Measurements from ENCODE around the gene COLQ. TPM values are rescaled to one million over a fixed set of nuclear protein-coding genes. Genes with fewer than 3 reads are reported as not detected.

The COLQ gene
- total RNA-seq, 1 donor from 2014 or later: 0.13 TPM

DNA sequence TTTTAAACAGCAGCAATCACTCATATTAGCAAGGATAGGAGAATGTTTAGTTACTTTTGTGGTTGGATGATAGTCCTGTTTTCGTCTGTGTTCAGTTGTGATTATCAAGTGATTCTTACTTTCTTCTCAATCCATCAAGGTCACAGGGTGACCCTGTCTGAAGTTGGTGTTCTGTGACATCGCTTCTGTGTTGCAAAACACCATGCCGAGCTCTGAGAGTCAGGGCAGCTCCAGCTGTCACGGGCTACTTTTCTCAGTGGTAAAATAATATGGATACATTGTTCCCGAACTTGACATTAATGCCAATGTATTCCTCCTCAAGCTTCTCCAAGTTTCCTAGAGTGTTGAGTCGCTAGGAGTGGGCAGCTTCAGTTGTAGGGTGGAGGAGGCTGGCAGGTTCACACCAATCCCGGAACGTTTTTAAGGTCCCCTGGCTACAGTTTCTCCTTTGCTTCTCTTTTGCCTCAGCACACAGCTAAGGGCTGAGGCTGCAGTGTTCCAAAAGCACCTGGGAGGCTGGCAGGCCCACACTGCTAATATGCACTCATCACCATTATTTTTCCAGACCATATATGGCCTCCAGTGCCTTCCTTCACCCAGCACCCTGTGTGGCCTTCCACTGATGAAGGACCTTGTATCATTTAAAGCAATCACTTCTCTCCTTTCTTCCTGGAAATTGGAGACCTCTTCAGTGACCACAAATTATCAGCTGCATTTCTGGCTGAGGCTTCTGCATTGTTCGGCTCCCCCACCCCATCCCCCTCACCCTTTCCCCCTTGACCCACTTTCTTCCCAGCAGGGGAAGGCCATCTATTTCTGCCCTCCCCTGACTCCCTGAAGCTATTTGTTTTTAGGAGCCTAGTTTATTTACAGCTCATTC, 25.8 kb downstream of the COLQ start:
- TF ChIP-seq, protein P1, sequence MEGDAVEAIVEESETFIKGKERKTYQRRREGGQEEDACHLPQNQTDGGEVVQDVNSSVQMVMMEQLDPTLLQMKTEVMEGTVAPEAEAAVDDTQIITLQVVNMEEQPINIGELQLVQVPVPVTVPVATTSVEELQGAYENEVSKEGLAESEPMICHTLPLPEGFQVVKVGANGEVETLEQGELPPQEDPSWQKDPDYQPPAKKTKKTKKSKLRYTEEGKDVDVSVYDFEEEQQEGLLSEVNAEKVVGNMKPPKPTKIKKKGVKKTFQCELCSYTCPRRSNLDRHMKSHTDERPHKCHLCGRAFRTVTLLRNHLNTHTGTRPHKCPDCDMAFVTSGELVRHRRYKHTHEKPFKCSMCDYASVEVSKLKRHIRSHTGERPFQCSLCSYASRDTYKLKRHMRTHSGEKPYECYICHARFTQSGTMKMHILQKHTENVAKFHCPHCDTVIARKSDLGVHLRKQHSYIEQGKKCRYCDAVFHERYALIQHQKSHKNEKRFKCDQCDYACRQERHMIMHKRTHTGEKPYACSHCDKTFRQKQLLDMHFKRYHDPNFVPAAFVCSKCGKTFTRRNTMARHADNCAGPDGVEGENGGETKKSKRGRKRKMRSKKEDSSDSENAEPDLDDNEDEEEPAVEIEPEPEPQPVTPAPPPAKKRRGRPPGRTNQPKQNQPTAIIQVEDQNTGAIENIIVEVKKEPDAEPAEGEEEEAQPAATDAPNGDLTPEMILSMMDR (IDR thresholded peaks at IDR 0.05; ENCODE audit: insufficient read depth, low read length, poor library complexity, severe bottlenecking): no peak
- Histone ChIP-seq H3K4me3 (ENCODE audit: low read depth, low read length) (no peak overlapping the region), H3K36me3 (ENCODE audit: control insufficient read depth, insufficient read depth, low read length) (no peaks in the 10 kb centered on the region), H3K27me3 (ENCODE audit: control insufficient read depth, insufficient read depth, low read length) (no peaks in the 10 kb centered on the region)
- no peak for DNase-seq (ENCODE audit: low read depth)

DNA sequence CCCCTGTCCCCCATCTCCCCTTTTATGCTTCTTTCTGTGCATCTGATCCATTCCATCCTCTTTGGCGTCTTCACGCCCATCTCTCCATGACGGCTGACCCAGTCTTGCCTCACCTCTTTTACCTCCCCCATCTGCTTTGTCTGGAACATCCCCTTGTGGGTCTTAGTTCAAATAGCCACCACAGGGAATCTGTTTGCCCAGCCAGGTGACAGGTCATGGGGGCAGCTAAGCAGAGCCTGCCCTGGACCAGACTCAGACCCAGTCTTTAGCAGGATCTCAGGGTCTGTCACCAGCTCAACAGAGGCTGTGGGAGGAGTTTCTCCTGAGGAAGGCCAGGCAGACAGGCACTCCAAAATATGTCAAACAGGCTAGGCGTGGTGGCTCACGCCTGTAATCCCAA, 28.1 kb downstream of the COLQ start:
- H3K4me3 ChIP-seq (ENCODE audit: low read depth, low read length): no peak overlapping the region
- no peak for DNase-seq (ENCODE audit: low read depth)
- TF ChIP-seq, protein P1 (IDR thresholded peaks at IDR 0.05; ENCODE audit: insufficient read depth, low read length, poor library complexity, severe bottlenecking): no peak
- H3K36me3 ChIP-seq (ENCODE audit: control insufficient read depth, insufficient read depth, low read length): no peaks in the 10 kb centered on the region
- no peaks in the 10 kb centered on the region for H3K27me3 ChIP-seq (ENCODE audit: control insufficient read depth, insufficient read depth, low read length)

DNA sequence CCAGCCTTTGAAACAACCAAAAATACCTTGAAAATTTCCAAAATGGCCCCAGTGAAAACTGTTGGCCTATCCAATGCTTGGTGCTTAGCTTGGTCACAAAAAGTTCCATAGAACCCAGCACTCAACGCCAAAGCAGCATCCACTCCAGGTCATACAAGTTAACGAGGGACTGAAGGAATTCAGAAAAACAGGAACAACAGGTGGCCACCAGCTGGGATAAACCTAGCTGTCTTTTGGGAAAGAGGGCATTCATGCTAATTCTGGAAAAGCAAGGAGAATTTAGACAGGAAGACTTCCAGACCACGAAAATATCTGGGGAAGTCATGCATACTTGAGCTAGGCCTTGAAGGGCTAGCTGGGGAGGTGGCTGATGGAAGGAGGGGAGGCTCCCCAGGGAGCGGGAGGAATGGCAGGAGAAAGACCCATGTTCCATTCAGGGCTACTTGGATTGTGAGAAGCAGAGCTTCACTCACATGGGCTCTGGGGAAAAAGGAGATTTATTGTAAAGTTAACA, 28.6 kb downstream of the COLQ start:
- Histone ChIP-seq H3K4me3 (ENCODE audit: low read depth, low read length) (no peak overlapping the region), H3K27me3 (ENCODE audit: control insufficient read depth, insufficient read depth, low read length) (no peaks in the 10 kb centered on the region), H3K36me3 (ENCODE audit: control insufficient read depth, insufficient read depth, low read length) (no peaks in the 10 kb centered on the region)
- no peak for DNase-seq (ENCODE audit: low read depth)
- TF ChIP-seq, protein P1 (IDR thresholded peaks at IDR 0.05; ENCODE audit: insufficient read depth, low read length, poor library complexity, severe bottlenecking): no peak

DNA sequence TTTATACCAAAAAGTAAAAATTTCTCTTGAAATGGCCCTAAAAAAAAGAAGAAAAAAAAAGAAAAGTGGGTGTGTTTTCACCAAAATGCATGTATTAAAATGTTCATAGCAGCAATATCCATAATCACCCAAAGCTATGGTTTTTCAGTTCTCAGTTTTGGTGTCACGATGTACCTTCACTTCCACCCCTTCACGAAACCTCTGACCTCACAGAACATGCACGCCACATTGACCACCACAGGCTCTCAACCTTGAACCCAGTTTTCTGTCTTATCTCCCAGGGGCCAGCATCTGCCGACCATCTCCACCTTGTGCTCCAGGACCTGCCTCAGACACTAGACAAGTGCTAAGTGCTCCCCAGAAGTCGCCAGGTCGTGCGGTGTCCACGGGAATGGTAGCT, 30.4 kb downstream of the COLQ start:
- DNase-seq (ENCODE audit: low read depth): no peak
- H3K27me3 ChIP-seq (ENCODE audit: control insufficient read depth, insufficient read depth, low read length): no peaks in the 10 kb centered on the region
- TF ChIP-seq, protein P1 (IDR thresholded peaks at IDR 0.05; ENCODE audit: insufficient read depth, low read length, poor library complexity, severe bottlenecking): no peak
- no peaks in the 10 kb centered on the region for H3K36me3 ChIP-seq (ENCODE audit: control insufficient read depth, insufficient read depth, low read length)
- H3K4me3 ChIP-seq (ENCODE audit: low read depth, low read length): no peak overlapping the region

DNA sequence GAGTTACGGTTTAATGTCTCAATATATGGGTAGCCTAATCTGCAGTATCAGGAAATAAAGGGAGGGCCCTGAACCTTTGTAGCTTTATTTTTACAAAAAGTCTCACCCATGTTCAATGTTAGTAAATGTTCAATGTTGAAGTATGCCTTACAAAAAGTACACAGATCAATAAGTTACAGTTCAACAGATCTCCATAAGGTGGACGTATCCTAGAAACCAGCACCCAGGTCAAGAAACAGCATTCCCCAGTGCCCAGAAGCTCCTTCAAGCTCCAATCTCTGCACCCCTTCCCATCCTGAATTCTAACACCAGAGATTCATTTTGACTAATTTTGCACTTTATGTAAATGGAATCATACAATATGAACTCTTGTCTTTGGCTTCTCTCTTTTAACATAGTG, 31.3 kb downstream of the COLQ start:
- no peak for DNase-seq (ENCODE audit: low read depth)
- TF ChIP-seq, protein P1 (IDR thresholded peaks at IDR 0.05; ENCODE audit: insufficient read depth, low read length, poor library complexity, severe bottlenecking): no peak
- Histone ChIP-seq H3K36me3 (ENCODE audit: control insufficient read depth, insufficient read depth, low read length) (no peaks in the 10 kb centered on the region), H3K27me3 (ENCODE audit: control insufficient read depth, insufficient read depth, low read length) (no peaks in the 10 kb centered on the region), H3K4me3 (ENCODE audit: low read depth, low read length) (no peak overlapping the region)

Measured in kidney epithelial cell (primary cell).